Stimulated activated CD4-positive, alpha-beta T cell treated with anti-CD3 and anti-CD28 coated beads, Interleukin-4, amount 100 ng/mL, for 1 hour (primary cell): ENCODE measurements around the gene CEACAM21.

Experiments
- DNase-seq: peaks from one replicate; pipeline ENCODE4 v3.0.0-alpha.2; 2020

The CEACAM21 gene

DNA sequence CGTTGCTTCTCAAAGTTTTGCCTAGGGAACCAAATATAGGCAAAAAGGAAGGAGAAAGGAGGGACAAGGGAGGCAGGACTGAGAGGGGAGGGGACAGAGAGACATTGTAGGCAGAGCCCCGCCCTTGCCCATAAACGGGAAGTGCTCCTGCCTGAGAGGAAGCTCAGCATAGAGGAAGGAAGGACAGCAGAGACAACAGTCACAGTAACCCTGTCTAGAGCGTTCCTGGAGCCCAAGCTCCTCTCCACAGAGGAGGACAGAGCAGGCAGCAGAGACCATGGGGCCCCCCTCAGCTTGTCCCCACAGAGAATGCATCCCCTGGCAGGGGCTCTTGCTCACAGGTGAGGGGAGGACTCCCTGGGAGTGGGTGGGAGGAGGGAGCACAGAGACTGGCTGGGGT lies at the start of gene CEACAM21:
TSS of gene CEACAM21 (plus strand) at position 169 of the 400 bp plus-strand sequence. CDS start at position 278, 109 bp downstream.
- DNase-seq, result peak; percentile 47

DNA sequence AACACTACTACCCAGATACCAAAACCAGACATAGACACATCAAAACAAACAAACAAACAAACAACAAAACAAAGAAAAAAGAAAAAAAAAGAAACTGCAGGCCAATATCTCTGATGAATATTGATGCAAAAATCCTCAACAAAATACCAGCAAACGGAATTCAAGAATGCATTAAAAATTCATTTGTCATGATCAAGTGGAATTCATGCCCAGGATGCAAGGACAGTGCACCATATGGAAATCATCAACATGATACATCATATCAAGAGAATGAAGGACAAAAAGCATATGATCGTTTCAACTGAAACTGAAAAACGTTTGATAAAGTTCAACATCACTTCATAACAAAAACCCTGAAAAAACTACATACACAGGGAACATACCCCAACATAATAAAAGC lies 48.9 kb upstream of the CEACAM21 start:
- DNase-seq, result no peak

DNA sequence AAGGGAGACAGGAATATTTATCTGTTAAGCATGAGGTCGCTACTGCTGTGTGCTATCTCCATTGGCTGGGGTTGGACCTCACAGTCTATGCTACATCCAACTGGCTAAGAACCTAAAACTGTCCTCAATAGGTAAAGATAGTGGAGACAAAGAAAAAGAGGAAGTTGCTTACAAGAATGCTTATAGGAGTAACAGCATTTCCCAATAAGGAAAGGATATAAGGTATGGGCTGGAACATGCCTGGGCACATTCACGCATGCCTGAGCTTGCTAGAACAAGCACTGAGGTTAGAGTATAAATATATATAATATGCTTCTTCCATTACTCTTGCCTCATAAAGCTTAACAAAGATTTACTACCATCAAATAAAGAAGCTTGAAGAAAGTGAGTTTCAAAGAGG lies 47.9 kb upstream of the CEACAM21 start:
- no peak for DNase-seq

DNA sequence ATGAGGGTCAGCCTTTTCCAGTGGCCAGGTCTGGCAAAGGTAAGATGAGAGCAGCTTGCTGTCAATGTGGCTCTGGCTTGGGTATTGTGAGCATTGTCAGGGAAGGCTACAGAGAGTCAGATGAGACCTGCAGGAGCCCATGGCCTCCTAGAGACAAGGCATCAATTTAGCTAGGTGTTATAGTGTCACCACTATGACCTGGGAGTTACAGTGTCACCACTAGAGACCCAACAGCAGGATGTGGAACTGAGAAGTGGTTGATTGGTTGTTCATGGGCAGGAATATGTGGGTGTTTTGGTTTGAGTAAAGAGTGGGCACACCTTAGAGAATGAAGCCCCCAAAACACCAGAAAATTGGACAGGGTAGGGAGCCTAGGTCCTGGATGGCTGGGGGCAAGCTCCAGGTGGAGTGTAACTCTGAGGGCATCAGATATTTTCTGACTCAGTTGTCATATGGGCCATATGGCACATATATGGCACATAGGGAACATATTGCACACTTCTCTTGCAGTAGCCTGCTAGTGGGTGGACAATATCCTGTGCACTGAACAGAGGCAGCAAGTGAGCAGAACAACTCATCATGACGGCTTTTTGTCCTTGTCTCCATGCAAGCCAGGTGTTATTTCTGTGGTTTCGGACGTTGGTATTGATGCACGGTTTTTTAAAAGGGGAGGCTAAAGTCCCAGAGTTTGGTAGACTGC lies 46.3 kb upstream of the CEACAM21 start:
- DNase-seq, result no peak

DNA sequence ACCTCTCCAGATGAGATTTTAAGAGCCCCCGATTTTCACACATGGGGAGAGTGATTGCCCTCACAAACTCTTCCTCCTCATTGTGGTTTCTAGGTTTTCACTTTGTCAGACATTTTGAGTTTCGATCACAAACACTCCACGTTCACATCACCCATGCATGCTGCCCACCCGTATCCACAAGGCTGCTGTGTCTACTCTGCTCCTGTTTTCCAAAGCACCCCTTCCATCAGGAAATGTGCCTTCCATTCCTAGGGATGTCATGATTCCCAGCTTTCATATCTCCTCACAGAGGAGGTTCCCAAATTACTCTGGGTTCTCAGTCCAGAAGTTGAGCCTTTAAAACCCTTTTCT lies 45.8 kb upstream of the CEACAM21 start:
- no peak for DNase-seq

DNA sequence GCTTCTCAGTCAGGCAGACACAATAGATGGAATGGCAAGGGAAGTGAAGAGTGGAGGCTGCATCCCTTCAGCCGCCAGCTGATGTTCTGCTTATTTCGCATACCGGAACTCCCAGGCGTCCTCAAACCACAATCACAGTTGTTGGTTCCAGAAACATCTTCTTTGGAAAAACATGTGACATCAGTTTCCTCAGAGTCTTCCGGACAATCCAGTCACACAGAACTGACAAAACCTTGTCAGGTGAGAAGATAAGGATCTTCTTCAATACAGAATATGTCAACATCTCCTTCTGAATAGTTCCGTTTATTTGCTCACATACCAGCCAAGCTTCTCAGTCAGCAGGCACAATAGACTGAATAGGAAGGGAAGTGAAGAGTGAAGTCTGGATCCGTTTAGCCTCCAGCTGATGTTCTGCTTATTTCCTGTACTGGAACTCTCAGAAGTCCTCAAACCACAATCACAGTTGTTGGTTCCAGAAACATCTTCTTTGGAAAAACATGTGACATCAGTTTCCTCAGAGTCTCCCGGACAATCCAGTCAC lies 45.1 kb upstream of the CEACAM21 start:
- DNase-seq, result no peak

DNA sequence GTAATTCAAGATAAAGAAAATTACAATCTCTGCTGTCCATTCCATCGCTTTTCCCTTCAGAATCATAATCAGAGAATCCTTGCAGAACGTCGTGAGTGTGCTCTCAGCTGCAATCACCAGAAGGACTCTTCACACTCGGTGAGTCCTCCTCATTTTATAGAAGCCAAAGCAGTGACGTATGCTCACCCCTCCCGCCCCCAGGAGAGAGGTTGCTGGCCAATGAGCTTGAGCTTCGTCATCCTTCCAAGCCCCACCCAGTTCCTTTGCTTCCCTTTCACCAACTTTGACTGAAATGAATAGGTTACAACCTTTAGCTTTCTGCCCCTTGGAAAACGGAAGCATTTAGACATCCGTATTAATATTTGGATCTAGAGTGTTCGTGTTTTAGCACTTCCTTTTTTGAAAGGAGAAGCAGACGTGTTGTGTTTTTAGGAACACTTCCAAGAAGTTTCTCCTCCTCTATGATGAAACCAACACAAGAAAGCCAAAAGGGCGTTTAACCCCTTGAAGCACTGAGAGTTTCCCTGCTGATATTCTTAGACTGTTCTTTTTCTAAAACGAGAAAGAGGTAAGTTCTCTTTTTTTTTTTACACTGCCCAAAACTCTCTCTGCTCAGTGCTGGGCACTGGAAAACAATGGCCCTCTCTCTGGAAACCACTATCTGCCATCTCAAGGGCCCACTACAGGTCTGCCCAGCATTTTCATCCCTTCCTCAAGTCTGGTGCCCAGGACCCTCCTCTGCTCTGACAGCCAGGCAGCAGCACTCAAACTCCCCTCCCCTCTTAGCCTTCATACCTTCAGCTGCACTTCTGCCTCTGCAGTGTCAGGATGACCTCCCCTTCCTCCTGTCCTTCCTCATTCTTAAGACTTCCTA lies 44.3 kb upstream of the CEACAM21 start:
- DNase-seq, result peak; percentile 74

DNA sequence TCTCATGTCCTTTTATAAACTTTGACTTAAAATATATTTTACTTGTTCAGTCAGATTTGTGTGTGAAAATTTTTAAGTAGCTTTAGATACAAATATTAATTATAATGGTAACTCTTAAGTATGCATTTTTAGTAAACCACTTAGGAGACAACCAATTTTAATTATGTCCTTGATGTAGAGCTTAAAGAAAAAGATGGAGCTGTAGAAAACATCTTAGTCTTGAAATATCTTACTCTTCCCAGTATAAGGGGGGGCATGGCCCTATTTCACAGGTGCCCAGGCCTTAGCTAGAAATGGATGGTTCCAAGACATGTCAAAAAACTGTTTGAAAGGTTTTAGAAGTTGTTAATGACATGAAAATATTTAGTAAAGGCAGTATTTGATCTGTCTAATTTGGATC lies 43.4 kb upstream of the CEACAM21 start:
- DNase-seq, result no peak

DNA sequence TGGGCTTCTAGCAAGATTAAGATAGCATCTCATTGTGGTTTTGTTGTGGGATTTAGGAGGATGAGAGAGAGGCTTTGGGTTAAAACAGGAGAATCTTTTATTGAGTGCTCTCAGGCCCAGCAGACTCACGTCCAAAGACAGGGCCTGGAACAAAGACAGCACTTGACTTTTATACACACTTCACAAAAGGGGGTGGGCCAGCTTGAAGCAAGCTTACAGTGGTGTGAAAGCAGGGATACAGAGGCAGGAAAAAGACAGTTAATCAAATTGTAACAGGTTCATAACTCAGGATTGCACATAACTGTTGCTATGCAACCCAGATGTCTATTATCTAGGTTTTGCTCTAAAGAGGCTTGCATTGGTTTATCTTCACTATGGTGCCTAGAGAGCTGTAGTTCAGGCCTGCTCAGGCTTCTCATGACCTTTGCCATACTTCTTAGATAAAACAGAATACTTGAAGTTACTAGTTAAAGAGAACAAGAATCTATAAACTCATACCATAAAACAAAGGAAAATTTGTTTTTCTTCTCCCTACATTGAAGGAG lies 42.2 kb upstream of the CEACAM21 start:
- DNase-seq, result no peak

DNA sequence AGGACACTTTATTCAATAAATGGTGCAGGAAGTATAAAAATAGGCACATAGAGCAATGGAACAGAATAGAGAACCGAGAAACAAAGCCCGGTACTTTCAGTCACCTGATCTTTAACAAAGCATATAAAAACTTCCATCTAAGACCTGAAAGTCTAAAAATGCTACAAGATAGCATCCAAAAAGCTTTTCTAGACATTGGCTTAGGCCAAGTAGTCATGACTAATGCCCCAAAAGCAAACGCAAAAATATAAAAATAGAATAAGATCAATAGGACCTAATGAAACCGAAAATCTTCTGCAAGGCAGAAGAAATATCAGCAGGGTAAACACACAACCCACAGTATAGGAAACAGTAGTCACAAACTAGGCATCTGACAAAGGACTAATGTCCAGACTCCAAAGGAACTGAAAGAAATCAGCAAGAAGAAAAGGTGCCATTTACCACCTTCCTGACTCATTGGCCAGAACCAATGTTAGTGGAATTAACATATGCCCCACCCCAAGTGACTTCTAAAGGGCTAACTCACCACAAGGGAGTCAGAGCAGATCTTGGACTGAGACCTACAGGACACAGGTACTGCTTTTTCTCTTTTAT lies 40.8 kb upstream of the CEACAM21 start:
- DNase-seq, result no peak

DNA sequence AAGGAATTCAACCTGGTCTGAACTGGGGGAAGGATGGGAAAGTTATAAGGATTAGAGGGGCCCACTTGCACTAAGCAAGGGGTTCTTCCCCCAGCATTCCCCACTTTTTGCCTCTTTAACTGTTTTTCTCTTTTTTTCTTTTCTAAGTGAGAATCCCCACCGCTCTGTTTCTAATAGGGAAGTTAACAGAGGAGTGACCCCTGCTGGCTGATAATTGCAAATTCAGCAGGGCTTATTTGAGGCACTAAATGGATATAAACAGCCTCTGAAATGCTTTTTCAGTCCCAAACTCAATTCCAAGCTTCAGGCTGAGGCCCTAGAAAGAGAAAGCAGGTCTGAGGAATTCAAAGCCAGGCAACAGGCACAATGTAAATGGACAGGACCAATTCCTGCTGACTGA lies 38.2 kb upstream of the CEACAM21 start:
- DNase-seq, result no peak

DNA sequence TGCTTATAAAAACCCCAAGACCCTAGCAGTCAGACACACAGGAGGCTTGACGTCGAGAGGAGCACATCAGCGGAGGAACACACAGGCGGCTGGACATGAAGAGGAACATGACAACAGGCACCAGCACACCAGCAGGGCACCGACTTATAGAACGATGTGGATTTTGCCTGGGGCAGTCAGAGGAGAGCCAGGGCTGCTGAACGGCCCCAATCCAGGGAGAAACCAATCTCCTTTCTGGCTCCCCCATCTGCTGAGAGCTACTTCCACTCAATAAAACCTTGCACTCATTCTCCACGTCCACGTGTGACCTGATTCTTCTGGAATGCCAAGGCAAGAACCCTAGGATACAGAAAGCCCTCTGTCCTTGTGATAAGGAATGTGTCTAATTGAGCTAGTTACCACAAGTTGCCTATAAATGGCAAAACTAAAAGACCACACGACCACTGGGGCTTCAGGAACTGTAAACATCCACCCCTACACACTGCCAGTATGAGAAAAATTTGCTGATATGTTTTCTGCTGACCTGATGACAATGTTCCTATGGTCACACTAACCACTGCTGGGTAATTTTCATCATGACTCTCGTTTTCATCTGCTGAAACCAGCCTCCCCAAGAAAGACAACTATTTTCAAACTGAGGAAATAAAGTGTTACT lies 35.8 kb upstream of the CEACAM21 start:
- DNase-seq, result no peak

DNA sequence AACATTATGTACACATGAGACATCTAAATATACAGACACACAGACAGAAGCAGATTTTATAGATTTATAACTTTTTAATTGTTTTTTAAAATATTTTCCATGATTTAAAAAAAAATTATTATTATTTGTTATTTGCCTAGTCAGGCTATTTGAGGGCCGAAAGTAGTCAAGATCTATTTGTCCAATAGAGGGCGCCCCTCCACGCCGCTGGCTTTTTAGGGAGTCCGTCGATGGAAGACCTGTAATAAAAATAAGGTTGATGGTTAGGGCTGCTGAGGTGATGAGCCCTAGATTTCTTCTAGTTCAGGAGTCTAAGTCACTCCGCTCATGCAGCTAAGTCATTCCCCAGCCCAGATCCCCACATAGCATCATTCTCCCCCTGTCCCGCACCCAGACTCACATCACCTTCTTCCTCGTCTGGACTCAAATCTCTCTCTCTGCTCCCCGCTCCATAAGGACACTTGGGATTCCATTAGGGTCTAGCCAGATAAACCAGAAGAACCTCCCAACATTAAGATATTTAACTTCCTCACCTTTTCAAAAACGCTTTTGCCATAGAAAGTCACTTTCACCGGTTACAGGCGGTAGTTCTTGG lies 33.9 kb upstream of the CEACAM21 start:
- peak; percentile 72 for DNase-seq

DNA sequence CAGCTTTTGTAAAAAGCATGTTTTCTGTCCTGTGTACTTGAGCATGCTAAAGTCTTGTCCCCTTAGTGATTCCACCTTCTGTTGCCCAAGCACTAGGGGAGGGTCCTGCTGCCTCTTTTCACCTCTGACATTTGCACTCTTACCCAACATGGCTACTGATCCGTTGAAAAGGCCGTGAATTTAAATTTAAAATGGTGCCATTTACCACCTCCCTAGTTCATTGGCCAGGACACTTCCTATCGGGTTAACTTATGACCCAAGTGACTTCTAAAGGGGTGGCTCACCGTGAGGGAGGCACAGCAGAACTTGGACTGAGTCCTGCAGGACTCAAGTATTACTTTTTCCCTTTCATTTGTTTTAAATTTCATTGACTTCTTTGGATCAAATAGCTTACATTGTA lies 33.3 kb upstream of the CEACAM21 start:
- DNase-seq, result no peak

DNA sequence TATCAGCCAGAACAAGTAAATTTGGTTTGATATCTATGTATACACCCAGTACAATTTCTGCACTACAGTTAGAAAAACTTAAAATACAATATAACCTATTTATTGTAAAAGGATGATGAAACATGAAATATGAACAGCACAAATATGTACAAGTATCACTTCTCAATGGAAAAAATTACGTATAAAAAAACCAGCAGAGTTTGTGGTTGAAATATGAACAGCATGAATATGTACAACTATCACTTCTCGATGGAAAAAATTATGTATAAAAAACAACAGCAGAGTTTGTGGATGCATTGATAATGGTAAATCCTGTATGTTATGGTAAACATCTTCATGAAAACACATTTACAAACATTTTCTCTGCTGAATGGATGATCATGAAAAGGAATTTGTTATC lies 32.4 kb upstream of the CEACAM21 start:
- no peak for DNase-seq

DNA sequence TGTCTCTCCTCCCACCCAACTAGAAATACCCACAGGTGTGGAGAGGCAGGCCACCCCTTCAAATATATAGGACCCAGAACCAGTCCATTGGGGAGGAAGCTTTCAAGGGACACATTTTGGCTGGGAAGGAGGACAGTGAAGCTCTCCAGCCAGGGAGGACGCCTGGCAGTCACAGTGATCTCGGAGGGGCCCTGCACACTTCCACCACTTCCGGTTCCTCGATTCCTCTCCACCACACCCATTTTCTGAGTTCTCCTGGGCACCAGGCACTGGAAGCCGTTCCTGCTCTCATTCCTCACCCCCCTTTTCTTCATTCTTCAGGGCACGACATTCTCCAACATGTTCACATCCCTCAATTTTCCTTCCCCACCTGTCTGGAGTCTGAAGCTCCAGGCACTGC lies 30.4 kb upstream of the CEACAM21 start:
- no peak for DNase-seq

DNA sequence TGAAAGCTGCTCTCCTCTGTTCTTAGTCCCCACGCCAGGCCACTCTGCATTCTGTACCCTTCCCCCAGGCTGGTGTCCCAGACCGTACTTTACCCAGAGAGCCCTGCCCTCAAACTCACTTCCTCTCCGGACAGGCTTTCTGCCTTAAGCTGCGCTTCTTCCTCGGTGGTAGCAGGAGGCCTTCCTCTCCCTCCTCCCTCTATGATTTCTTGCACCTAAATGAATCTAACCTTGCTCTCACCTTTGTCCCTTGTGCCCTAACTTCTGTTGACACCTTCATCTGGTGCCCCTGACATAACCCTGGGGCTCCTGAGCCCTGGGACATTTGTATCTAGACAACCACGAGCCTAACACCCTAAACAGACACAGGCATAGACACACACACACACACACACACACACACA lies 29.6 kb upstream of the CEACAM21 start:
- no peak for DNase-seq

DNA sequence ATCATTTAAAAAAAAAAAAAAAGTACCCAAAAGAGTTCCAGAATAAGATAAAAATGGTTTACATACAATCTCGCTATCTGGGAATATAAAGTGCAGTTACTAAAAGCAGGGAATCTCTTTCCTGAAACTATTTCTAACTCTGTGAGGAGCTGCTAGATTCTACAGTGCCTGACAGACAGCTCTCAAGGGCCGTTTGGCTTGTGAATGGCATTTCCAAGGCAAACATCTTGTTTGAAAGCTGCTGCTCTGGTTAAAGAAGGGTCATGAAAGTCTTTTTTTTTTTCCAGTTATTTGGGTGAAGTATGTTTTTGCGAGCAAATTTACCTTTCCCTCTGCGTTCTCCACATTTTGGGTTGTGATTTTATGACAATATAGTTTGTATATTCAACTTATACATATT lies 29.0 kb upstream of the CEACAM21 start:
- no peak for DNase-seq

DNA sequence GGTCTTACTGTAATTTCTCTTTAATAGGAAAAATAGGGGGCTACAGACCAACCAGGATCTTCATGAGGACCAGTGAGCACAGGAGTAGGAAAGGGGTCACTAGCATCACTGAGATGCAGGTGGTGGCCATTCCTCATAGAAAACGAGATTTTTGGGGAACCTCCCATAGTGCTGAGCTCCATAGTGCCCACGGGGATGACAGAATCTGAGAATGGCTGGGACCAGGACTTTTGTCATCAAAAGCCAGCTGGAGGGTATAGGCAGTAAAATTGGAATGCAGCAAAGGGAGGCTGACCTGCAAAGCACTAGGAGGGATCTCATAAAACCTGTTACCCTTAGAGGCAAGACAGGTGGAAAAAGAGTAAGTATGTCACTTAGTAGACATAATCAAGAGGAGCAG lies 28.4 kb upstream of the CEACAM21 start:
- DNase-seq, result no peak

DNA sequence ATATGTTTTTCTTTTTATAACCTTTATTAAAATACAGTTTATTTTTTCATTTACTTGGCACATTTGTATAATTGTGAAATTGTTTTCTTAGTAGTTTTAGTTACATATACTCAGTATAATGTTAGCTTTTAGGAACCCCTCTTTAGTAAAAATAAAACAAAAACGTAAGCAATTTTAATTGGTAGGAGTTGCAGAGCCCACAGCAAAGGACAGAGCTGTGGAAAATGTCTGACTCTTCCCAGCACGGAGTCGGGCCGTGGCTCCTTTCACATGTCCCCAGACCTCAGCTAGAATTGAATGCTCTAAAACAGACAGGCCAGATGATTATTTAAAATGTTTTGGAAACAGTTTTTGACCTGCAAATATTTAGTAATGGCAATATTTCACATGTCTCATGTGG lies 27.9 kb upstream of the CEACAM21 start:
- no peak for DNase-seq

DNA sequence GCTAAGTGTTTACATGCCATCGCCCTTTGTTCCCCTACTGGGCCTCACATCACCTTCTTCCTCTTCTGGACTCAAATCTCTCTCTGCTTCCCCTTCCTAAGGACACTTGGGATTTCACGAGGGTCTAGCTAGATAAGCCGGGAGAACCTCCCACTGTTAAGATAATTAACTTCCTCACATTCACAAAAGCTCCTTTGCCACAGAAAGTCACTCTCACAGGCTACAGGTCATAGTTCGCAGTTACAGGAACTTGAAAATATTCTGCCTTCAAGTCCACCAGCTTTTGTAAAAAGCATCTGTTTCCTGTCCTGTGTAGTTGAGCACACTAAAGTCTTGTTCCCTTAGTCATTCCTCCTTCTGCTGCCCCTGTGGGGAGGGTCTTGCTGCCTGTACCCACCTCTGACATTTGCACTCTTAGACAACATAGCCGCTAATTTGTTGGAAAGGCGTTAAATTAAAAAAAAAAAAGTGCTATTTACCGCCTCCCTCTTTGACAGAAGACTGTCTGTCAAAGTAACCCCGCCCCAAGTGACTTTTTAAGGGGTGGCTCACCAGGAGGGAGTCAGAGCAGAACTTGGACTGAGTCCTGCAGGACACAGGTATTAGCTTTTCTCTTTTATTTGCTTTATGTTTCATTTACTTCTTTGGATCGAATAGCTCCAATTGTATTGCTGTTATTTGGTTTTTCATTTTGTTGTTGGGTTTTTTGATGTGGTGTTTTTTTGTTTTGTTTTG lies 26.8 kb upstream of the CEACAM21 start:
- peak; percentile 52 for DNase-seq

DNA sequence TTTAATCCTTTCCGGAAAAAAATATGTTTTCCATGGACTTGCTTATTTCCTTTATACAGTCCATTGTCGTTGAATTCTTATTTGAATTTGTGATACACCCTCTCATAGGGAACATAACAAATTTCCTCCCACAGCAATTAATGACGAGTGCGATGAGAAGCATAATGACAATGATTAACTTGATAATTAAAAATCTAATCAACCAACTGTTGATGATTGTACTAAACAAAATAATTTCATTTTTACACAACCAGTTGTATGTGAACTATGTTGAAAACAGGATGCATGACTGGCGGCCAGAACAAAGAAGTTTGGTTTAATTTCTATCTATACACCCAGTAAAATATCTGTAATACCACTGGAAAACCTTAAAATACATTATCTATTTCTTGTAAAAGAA lies 26.1 kb upstream of the CEACAM21 start:
- no peak for DNase-seq
